Thoracic aorta (tissue), 2 donors: Measurements from ENCODE around the gene SLC25A38. TPM values are rescaled to one million over a fixed set of nuclear protein-coding genes. Genes with fewer than 3 reads are reported as not detected.

Experiments
- ATAC-seq: fragments of 150-250 bp; one replicate; pipeline ENCODE4 v1.8.0; 2017; ENCODE audit warnings: low read depth; ENCODE audit not compliant: insufficient number of reproducible peaks, low FRiP score
- DNase-seq: peaks from one replicate; pipeline ENCODE4 v3.0.0-alpha.2; 2020; ENCODE audit warnings: low spot score
- H3K27ac ChIP-seq, 2 donors: fragments of 200-600 bp; sonication (generic); 1 replicate in 1 of 2; 2 replicates in 1 of 2; pipeline ENCODE4 v1.5.1; 2016; ENCODE audit warnings: mild to moderate bottlenecking in 2 of 2, moderate library complexity in 2 of 2
- H3K27me3 ChIP-seq: fragments of 200-600 bp; sonication (generic); replicated peaks from 2 replicates; pipeline ENCODE4 v1.6.0; 2016; ENCODE audit warnings: mild to moderate bottlenecking; ENCODE audit not compliant: insufficient read depth
- H3K36me3 ChIP-seq: fragments of 200-600 bp; sonication (generic); one replicate; pipeline ENCODE4 v1.5.1; 2016
- H3K4me1 ChIP-seq, 2 donors: fragments of 200-600 bp; sonication (generic); 1 replicate in 1 of 2; 2 replicates in 1 of 2; pipeline versions ENCODE4 v1.5.1 to v1.6.0; 2016; ENCODE audit warnings: low read depth in 2 of 2, mild to moderate bottlenecking in 1 of 2; ENCODE audit not compliant: control insufficient read depth in 1 of 2
- H3K4me3 ChIP-seq: fragments of 200-600 bp; sonication (generic); 2 replicates; pipeline ENCODE4 v1.5.1; 2016; ENCODE audit warnings: mild to moderate bottlenecking
- H3K9me3 ChIP-seq: fragments of 200-600 bp; sonication (generic); 2 replicates; pipeline ENCODE4 v1.5.1; 2016
- CTCF ChIP-seq: fragments of 200-600 bp; sonication (generic); IDR thresholded peaks from one replicate; pipeline ENCODE4 v1.5.1; 2019; ENCODE audit warnings: antibody characterized with exemption
- total RNA-seq, 2 donors: library from RNA; depleted of rRNA; stranded (reverse); fragments of >200 nt; gene quantifications; one replicate each; pipeline versions ENCODE4 v1.1.0 to v1.2.3, GENCODE V29; 2016

SLC25A38 gene
- total RNA-seq, 2 donors from 2014 or later: 30.5 to 31.8 TPM

- Histone ChIP-seq H3K27ac (no peak overlapping the region), H3K36me3 (no peaks in the 10 kb centered on the region), H3K9me3 (no peaks in the 10 kb centered on the region), H3K4me1 (no peaks in the 10 kb centered on the region), H3K27me3 (no peaks in the 10 kb centered on the region), H3K4me3 (no peak overlapping the region)
- ATAC-seq (no peak), DNase-seq (no peak)
- no peak for TF ChIP-seq CTCF
Measured at GRCh38 chr3:39446444-39446843, 63.3 kb downstream of the SLC25A38 start.

Other genes with a start within 250 kb of the SLC25A38 start
- gene CSRNP1, start 229.8 kb upstream of the SLC25A38 start, total RNA-seq: 100 to 1,000 TPM in 1 of 2 donors, 10 to 100 TPM in 1; 96.8 to 117 TPM
- 1 to 10 TPM in 1 of 2 donors, not detected in 1; 2.0 TPM for gene XIRP1, start 190.8 kb upstream of the SLC25A38 start, total RNA-seq
- under 1 TPM; 0.28 to 0.54 TPM for gene CX3CR1, start 103.3 kb upstream of the SLC25A38 start, total RNA-seq
- not detected for gene CCR8, start 53.7 kb upstream of the SLC25A38 start, total RNA-seq
- gene RPSA, start 23.4 kb downstream of the SLC25A38 start, total RNA-seq: 100 to 1,000 TPM; 429 to 480 TPM
- gene MOBP, start 84.3 kb downstream of the SLC25A38 start, total RNA-seq: not detected